ENCODE measurements around the gene MAP9.
A peak's percentile ranks its signal among the peaks of the same experiment; 100 is the strongest.
"Not testable (repeated sequence)": the region's sequence is repeated elsewhere in the genome, so short reads cannot be mapped to it uniquely, and the experiment has no call there.

MAP9 gene

GRCh38 chr4:155376387-155377268 is at the start of gene MAP9:
Gene MAP9, minus strand, starts transcription at chr4:155376965. Its CDS starts 1,115 bp downstream, at chr4:155375850.
- peak; percentile 14 to 97 (median 78) for DNase-seq

DNA sequence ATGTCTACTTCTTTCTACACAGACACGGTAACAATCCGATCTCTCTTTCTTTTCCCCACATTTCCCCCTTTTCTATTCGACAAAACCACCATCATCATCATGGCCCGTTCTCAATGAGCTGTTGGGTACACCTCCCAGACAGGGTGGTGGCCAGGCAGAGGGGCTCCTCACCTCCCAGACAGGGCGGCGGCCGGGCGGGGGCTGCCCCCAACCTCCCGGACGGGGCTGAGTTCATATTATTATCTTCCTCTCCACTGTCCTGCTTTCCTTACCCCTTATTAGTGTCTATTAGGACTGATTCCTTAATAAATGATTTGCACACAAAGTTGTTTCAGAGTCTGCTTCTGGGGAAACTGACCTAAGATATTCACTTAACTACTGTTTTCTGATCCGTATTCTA is 48.0 kb upstream of the MAP9 start:
- not testable (repeated sequence) for DNase-seq

DNA sequence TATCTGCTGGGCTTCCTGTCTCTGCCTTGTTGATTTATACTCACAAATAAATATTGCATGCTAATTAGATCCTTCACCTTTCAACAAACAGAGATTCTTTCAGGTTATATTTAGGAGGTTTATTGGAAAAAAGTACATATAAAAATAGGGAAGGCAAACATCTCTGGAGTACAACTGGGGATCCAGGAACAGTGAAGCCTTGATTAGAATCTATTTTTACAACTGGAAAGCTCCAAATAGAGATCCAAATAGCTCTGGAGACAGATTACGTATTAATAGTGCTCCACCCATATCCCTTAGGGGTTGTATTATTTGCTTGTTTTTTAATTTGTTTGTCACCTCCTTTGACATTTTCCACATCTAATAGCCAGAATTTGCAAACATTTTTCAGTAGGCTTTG is 46.9 kb upstream of the MAP9 start:
- DNase-seq, result no peak

GRCh38 chr4:155419266-155419665 is 42.5 kb upstream of the MAP9 start:
- DNase-seq, result peak in 1 of 14 donors; percentile 3

DNA sequence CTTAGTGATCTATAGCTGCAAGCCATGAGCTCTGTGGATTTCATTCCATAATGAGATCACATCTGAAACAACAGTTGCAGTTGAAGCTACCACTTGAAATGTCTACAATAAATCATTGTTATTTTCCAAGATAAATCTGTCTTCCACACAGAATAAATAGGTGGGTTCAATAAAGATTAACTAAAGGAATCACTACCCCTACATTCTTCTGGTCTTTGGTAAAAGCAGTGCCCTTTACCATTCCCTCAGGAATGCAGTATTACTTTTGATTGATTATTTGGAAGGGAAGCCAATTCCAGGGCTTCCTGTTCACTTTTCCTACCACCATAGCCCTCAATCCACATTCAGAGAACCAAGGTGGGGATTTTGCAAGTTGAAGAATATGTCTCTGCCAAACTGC is 38.9 kb upstream of the MAP9 start:
- no peak for DNase-seq

DNA sequence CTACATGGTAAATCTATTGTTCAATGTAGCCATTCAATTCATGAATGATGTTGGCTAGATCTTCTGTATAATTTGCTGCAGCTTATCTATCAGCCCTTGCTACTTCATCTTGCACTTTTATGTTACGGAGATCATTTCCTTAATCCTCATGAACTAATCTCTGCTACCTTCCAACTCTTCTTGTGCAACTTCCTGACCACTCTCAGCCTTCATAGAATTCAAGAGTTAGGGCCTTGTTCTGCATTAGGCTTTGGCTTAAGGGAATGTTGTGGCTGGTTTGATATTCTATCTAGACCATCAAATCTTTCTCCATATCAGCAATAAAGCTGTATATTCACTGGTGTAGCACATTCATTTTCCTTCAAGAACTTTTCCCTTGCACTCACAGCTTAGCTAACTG is 36.7 kb upstream of the MAP9 start:
- DNase-seq, result no peak

DNA sequence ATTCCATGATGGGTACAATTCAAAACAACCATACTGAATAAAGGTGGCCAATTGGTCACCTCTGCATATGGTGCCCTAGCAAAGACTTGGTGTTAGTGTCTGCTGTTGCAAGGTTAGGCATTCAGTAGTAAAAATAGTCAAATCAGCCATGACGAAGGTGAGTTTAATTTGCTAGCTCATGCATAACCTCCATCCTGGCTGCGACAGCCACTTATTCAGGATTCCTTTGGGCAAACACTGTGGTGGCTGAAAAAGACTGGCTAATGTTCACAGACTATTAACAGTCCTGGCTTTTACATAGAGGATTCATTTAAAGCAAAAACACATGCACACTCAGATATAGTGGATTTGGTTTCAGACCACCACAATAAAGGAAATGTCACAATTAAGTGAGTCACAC is 34.8 kb upstream of the MAP9 start:
- no peak for DNase-seq

DNA sequence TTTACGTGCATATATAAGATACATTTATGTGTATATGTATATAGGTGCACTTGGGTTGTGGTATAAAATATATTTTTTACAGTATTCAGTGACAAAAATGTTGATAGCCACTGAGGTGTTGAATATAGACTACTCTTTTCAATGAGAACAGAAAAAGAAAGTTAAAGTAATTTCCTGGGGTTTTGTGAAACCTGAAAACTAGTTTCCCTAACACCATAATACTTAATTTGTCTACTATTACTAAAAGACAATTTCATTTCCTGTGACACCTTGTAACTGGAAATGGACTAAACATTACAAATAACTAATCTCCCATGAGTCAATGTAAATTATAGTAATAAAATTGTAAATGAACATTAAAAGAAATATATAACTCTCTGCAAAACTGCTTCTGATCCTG is 32.0 kb upstream of the MAP9 start:
- no peak for DNase-seq

- no peak for DNase-seq
Measured at GRCh38 chr4:155407480-155407879, 30.7 kb upstream of the MAP9 start.

- DNase-seq, result no peak
Measured at GRCh38 chr4:155405059-155405458, 28.3 kb upstream of the MAP9 start.

DNA sequence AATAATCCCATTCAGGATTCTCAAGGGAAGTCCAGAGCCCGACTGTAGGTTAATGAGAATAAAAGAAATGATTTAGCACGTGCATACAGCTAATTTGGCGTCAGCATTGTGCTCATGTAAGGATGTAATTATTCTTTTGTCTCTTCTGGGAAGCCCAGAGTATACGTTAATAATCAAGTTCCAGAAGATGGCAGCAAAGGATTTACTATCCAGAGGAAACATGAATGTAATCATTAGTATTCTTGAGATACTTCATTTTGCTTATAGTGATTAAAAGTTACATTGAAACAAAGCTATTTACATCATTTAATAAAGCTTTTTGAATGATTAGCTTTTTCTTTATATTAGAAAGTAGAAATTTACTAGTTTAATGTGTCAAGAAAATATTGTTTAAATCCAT is 27.1 kb upstream of the MAP9 start:
- DNase-seq, result no peak

- DNase-seq, result no peak
Measured at GRCh38 chr4:155402941-155403340, 26.2 kb upstream of the MAP9 start.

GRCh38 chr4:155400893-155401292 is 24.1 kb upstream of the MAP9 start:
- DNase-seq, result no peak

DNA sequence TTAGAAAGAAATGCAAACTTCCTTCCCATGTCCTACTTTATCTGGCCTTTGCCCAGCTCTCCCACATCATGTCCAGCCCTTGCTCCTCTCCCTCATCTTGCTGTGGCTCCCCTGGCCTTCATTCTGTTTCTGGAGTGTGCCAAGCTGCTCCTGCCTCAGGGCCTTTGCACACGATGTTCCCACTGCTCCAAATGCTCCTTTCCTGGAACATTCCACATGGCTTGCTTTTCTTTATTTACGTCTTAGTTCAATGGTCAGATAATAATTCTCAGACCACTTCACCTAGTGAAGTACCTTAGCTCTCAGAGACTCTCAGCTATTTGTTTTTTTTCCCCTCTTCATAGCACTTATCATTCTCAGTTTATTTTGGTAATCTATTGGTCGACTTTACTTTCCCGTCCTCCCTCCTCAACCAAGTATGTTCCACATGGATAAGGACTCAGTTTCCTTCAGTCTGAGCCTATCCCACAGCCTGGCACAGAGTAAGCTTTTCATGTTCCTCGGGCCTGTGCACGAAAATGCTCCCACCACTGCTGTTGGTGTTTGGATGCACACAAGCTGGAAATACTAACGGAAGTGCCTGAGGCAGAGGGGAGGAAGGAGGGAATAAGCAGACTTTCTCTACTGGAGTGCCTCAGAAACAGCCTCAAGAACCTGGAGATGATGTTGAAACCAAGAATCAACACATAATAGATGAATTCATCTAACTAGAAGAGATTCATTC is 23.4 kb upstream of the MAP9 start:
- DNase-seq, result no peak

DNA sequence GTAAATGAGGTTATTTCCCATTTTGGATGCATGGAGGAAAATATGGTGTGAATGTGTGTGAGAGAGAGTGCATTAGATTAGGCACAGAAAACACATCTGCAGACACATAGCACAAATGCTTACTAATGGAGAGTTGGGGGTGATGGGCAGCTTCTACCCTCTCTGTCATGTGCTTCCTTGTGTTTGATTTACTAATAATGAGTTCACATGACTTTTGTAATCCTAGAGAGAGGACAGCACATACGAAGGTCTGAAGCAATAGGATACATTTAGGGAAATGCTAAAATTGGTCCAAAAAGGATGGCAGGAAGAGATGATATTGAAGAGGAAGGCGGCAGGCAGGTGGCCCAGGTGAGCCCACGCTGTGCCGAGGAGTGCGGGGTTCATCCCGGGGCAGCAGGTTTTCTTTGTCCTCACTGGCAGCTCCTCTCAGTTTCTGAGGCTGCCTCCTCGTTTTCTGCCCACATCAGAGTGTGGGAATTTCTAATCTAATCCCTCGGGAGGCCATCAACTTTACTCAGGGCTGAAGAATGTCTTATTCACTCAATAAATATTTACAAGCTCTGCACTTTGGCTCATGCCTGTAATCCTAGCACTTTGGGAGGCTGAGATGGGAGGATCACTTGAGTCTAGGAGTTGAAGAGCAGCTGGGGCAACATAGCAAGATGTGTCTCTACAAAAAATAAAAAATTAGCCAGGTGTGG is 15.9 kb upstream of the MAP9 start:
- DNase-seq, result no peak

DNA sequence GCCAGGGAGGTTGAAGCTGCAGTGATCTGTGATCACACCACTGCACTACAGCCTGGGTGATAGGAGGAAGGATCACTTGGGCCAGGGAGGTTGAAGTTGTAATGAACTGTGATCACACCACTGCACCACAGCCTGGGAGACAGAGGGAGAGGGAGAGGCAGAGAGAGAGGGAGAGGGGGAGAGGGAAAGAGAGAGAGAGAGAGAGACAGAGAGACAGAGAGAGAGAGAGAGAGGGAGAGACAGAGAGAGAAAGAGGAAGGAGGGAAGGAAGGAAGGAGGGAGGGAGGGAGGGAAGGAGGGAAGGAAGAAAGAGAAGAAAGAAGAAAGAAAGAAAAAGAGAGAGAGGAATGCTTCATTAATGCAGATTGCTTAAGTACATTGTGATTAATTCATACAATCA is 15.2 kb upstream of the MAP9 start:
- DNase-seq, result no peak

DNA sequence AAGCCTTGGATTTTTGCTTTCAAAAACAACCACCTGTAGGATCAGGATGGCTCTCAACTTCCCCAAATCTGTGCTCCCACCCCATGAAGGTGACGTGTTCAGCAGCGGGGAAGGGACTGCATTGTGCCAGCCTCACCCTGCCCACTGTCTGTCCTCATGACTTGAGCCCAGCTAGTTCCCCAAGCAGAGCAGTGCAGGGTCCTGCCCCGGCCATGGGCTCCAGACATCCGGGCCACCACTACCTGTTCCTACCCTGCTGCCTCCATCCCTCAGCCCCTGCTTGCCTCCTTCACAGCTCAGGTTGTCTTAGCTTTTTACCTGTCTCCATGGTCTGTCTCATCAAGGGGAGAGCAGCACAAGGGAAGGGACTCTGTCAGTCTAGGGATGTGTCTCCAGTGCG is 11.4 kb upstream of the MAP9 start:
- DNase-seq, result no peak

DNA sequence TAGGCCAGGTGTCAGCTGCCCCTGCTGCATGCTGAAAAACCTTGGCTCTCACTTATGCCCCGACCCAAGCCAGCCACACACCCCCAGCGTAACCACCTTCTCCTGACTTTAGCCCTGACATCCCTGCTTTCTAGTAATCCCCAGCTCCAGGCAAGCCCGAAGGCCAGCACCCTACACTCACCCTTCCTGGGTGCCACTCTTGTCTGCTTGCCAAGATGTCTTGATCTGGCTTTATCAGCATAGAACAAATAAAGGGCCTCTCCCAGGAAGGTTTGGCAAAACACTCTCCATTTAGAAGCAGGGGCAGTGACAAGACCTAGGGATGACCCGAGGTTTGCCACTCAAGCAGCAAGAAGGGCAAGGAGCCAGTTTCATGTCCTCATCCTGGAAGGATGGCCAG is 6.8 kb upstream of the MAP9 start:
- no peak for DNase-seq

DNA sequence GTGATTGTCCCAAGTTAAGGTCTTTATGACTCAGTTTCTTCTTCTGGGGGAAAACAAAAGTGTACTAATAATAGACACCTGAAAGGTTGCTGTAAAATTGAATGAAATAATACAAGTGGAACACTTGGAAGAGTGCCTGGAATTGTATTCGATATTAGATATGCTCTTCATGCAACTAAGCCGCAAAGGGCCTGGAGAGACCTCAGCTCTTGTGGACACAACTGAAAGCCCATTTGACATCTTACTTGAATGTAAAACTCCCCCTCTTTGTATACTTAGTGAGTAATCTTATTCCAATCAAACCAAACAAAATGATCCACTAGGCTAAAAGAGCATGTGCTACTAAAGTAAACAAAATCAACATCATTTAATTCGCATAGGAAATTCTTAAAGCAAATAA is 511 bp upstream of the MAP9 start:
- peak in 1 of 14 donors; percentile 56 for DNase-seq

DNA sequence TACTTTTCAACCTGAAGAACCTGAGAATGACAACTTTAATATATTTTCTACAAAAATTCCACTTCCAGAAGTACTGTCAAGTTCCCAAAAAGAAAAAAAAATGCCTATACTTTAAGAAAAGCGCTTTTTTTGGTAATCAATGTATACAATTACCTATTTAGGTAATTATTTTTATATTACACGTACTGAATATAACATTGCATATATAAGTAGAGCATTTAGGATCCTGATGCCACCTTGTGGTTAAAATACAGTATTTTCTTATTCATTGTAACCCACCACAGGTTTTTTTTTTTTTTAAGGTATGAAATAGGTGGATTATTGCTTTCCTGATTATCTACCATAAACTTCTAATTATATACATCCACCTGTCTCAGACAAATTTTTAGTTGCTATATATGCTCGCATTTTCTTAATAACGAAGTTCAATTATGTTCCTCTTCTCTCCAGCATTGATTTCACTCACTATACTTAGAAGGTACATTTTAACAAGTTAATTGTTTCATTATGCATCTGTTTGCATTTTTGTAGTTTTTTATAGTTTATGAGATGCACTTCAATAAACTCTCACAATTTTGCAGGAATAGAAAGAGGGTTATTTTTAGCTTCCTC is 5.2 kb downstream of the MAP9 start:
- DNase-seq, result no peak

- DNase-seq, result no peak
Measured at GRCh38 chr4:155367608-155368007, 9.2 kb downstream of the MAP9 start.

- DNase-seq, result peak in 2 of 14 donors; percentile 2 to 9
Measured at GRCh38 chr4:155353923-155354540, 22.7 kb downstream of the MAP9 start.

All from C1 segment of cervical spinal cord (tissue), 14 donors.